ENCODE results near the gene TMPRSS13.

DNA sequence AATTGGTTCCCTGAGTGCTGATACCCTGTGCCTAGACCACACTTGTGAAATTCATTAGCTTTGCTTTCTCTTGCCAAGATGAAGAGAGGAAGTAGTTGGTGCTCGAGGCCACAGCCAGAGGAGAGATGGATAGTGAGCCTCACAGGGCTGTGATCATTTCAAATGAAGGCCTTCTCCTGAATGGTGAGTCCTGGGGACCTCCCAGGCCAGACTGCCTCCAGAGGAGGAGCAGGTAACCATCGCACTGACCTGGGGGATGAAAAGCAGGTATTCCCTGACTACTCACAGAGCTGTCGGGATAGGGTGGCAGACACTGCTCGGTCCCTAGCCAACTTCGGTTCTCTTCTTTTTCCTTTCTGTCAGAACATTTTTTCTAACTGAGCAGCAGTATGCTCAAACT, 48.0 kb downstream of the TMPRSS13 start:
- TF ChIP-seq, protein P1, sequence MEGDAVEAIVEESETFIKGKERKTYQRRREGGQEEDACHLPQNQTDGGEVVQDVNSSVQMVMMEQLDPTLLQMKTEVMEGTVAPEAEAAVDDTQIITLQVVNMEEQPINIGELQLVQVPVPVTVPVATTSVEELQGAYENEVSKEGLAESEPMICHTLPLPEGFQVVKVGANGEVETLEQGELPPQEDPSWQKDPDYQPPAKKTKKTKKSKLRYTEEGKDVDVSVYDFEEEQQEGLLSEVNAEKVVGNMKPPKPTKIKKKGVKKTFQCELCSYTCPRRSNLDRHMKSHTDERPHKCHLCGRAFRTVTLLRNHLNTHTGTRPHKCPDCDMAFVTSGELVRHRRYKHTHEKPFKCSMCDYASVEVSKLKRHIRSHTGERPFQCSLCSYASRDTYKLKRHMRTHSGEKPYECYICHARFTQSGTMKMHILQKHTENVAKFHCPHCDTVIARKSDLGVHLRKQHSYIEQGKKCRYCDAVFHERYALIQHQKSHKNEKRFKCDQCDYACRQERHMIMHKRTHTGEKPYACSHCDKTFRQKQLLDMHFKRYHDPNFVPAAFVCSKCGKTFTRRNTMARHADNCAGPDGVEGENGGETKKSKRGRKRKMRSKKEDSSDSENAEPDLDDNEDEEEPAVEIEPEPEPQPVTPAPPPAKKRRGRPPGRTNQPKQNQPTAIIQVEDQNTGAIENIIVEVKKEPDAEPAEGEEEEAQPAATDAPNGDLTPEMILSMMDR (IDR thresholded peaks at IDR 0.05) = no peak
- no peak for TF ChIP-seq EP300 (IDR thresholded peaks at IDR 0.05)
- no peak for TF ChIP-seq POLR2A (IDR thresholded peaks at IDR 0.05)
